Activated CD4-positive, alpha-beta T cell treated with anti-CD3 and anti-CD28 coated beads for 24 hours (primary cell): ENCODE data around the gene DDX50.
A peak's percentile ranks its signal among the peaks of the same experiment; 100 is the strongest.
"Not testable (repeated sequence)": the region's sequence is repeated elsewhere in the genome, so short reads cannot be mapped to it uniquely, and the experiment has no call there.

Source experiments
- DNase-seq, 2 donors: peaks; one replicate each; pipeline ENCODE4 v3.0.0-alpha.2; 2020; ENCODE audit warnings: low read depth in 2 of 2

DDX50 gene, protein sequence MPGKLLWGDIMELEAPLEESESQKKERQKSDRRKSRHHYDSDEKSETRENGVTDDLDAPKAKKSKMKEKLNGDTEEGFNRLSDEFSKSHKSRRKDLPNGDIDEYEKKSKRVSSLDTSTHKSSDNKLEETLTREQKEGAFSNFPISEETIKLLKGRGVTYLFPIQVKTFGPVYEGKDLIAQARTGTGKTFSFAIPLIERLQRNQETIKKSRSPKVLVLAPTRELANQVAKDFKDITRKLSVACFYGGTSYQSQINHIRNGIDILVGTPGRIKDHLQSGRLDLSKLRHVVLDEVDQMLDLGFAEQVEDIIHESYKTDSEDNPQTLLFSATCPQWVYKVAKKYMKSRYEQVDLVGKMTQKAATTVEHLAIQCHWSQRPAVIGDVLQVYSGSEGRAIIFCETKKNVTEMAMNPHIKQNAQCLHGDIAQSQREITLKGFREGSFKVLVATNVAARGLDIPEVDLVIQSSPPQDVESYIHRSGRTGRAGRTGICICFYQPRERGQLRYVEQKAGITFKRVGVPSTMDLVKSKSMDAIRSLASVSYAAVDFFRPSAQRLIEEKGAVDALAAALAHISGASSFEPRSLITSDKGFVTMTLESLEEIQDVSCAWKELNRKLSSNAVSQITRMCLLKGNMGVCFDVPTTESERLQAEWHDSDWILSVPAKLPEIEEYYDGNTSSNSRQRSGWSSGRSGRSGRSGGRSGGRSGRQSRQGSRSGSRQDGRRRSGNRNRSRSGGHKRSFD

GRCh38 chr10:68901105-68901927 lies at the start of gene DDX50:
Gene DDX50 (plus strand): TSS chr10:68901315. CDS start chr10:68901385, 70 bp downstream.
- DNase-seq: peak; percentile 90 to 92

DNA sequence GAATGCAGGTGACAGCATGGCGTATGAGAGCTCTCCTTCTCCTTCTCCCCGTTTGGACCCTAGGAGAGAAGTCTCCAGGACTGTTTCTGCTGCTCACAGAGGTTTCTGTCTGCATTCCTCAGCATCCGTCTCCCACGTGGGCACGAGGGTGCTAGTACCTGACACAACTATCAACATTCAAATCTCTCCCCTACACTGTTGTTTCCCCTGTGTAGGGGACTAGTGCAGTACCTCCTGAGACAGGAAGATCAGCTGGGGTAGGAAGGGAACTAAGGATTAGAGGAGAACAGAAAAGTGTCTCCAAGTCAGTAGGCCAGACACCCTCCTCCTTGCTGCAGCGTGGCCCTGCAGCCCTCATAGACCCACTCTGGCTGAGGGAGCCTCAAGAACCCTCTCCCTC lies 44.8 kb upstream of the DDX50 start:
- no peak for DNase-seq

DNA sequence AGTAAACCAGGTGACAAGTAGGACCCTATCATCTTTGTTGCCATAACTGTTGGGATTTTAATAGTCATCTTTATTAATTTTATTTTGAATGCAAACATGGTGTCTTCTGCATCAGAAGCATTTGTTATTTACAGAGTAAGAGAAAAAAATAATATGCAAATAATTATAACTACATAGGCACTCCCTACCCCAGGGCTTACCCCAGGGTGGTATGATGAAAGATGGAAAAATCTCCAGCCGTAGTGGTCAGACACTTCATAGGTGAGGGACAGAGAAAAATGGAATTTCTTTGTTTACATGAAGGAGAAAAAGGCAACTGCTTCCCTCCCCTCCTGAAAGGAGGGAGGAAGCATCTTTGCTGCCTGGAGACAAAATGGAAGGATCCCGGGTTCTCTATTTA lies 44.1 kb upstream of the DDX50 start:
- DNase-seq: no peak

- no peak for DNase-seq
These were observed 39.9 kb upstream of the DDX50 start for GRCh38 chr10:68861253-68861652.

GRCh38 chr10:68864611-68865010 lies 36.5 kb upstream of the DDX50 start:
- DNase-seq: no peak

- not testable (repeated sequence) for DNase-seq
These were observed 32.9 kb upstream of the DDX50 start for GRCh38 chr10:68868173-68868572.

DNA sequence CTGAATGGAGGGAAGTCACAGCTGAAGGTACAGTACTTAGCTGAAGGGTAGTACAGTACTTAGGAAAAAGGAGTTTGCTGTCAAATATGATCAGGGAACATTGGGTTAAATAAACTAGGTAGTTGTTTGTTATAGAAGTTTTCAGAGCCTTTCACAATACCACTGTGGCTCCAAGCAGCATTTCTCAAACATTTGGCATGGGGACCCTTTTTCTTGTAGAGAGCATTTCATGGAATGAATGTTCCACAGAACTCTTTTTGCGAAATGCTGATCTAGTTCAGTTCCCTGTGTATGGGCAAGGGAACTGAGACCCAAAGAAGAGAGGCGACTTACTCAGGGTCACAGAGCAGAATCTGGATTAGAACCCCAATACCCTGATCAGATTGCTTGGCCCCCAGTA lies 31.5 kb upstream of the DDX50 start:
- no peak for DNase-seq

DNA sequence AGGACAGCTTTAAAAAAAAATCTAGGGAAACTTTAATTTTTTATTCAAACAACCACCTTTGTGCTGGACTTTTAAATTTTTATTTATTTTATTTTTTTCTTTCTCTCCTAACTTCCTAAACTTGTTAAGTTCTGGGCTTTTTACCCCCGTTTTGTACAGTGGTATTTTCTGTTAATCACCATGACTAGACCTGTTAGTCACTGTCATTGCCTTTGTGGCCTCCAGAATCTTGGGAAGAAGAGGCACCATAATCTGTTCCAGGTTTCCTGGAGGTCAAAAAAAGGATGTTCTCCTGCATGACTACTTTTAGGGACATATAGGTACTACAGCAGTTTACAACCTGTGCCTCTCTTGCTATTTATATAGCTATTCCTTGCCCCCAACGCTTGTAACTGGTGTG lies 31.1 kb upstream of the DDX50 start:
- no peak for DNase-seq

DNA sequence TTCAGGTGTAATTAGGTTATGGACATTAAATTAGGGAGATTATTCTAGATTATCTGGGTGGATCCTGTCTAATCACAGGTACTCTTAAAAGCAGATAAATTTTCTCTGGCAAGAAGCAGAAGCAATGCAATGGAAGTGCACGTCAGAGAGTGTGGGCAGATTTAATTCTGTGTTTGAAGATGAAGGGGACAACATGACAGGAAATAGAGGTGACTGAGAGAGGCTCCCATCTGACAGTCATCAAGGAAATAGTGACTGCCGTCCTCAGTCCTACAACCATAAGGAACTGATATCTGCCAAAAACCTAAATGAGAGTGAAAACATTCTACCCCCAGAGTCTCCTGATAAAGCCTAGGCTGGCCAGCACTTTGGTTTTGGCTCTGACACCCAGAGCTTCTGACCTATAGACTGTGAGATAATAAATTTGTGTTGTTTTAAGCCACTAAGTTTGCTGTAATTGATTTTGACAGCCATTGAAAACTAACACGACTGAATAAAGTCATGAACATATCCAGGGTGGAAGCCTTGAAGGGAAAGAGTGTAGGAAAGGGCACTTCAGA lies 30.5 kb upstream of the DDX50 start:
- no peak for DNase-seq

DNA sequence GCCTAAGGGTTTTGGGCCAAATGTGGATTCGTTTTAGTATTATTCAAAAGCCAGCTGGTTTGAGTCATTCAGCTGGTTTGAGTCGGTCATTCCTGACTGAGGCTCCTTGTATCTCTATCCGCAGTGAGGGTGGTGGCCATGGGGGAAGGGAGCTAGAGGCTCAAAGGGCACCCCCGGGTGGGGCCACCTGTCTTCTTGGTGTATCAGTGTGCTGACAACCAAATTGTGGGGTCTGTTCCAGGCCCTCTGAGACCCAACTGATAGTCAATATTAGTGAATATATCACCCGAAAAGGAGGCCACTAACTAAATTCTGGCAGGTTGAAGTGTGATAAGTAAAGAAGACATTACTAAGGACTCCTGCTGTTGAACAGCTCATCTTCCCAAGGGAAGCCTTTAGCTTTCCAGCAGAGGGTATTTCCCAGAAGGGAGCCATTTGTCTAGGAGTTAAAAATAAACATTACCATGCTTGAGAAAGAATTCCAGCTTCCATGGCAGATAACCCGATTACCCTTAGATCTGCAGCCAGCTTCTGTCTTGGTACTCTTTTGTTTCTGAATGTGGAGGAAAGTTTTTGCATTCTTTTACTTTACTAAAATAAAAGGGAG lies 29.9 kb upstream of the DDX50 start:
- DNase-seq: no peak

GRCh38 chr10:68871731-68872342 lies 29.3 kb upstream of the DDX50 start:
- DNase-seq: no peak

- no peak for DNase-seq
These were observed 24.6 kb upstream of the DDX50 start for GRCh38 chr10:68876246-68877138.

DNA sequence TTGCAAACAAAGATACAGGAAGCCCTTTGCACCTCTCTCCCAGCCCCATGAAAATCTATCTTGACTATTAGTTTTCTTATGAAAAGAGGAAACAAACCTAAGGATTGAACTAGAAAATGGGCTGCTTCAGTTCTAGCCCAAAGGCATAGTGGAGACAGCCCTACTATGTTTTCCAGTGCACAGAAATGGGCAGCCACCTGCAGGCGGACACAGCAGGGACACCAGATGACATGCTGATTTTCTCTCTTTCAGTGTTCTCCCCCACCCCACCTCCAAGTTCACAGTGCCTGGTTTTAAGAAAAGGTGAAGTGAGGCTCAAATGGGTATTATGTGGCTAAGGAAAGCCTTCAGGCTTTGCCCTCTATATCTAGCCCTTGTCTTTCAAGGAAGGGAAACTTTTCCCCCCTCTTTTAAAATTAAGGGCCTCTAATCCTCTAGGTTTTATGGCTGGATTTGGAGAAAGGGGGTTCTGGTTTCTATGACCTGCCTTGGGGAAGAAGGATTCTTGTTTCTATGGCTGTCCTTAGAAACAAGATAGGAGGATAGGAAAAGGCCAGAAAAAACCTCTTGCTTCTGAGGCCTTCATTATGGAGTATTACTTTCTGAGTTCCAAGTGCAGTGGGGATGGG lies 23.5 kb upstream of the DDX50 start:
- no peak for DNase-seq

GRCh38 chr10:68878496-68878895 lies 22.6 kb upstream of the DDX50 start:
- no peak for DNase-seq

- DNase-seq: no peak
These were observed 21.5 kb upstream of the DDX50 start for GRCh38 chr10:68879628-68880027.

DNA sequence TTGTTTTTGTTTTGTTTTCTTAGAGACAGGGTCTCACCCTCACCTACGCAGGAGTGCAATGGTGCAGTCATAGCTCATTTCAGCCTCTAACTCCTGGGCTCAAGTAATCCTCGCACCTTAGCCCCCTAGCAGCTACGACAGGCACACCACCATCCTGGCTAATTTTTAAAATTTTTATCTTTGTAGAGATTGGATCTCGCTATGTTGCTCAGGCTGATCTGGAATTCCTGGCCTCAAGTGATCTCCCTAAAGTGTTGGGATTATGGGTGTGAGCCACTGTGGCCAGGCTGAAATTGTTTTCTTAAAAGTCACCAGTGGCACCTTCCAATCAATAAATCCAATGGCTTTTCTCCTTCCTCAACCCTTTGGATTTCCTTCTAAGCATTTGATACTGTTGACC lies 20.9 kb upstream of the DDX50 start:
- DNase-seq: no peak

DNA sequence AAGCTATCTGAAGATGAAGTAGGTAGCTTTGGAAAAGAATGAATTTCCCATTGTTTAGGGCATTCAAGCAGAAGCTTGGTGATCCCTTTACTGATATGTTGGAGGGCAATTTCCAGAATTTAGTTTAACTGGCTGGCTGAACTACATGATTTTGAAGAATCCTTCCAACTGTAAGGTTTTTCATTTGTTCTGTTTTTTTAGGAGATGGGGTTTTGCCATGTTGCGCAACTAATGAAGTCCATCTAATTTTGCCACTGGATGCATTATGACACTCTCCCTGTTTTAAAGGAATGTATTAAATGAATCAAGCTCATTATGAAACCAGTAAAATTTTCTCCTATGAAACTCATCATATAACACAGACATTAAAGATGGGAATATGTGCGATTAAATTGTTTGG lies 6.1 kb upstream of the DDX50 start:
- DNase-seq: no peak

- no peak for DNase-seq
These were observed 3.8 kb upstream of the DDX50 start for GRCh38 chr10:68897336-68897741.

- no peak for DNase-seq
These were observed 1.8 kb upstream of the DDX50 start for GRCh38 chr10:68899186-68899745.
